Spleen (tissue), 11 donors: ENCODE data around the gene CANT1. TPM values are rescaled to one million over a fixed set of nuclear protein-coding genes. Genes with fewer than 3 reads are reported as not detected.

Experiments
- DNase-seq: peaks from one replicate; pipeline ENCODE4 v3.0.0-alpha.2; 2020
- H3K27ac ChIP-seq, 8 donors: fragments of 200-600 bp; sonication (generic) in 7 of 8; 1 replicate in 4 of 8; 2 replicates in 4 of 8; pipeline versions ENCODE4 v1.5.0 to v1.8.0; 2016 to 2021; ENCODE audit warnings: inconsistent platforms in 4 of 8, mild to moderate bottlenecking in 4 of 8, moderate library complexity in 1 of 8
- H3K27me3 ChIP-seq, 7 donors: fragments of 200-600 bp; sonication (generic) in 6 of 7; replicated peaks in 1 of 7; 1 replicate in 4 of 7; 2 replicates in 3 of 7; pipeline versions ENCODE4 v1.5.0 to v1.8.0; 2016 to 2021; ENCODE audit warnings: inconsistent platforms in 3 of 7, mild to moderate bottlenecking in 1 of 7
- H3K36me3 ChIP-seq, 6 donors: fragments of 200-600 bp; sonication (generic) in 5 of 6; 1 replicate in 4 of 6; 2 replicates in 2 of 6; pipeline versions ENCODE4 v1.5.0 to v1.8.0; 2016 to 2021; ENCODE audit warnings: inconsistent platforms in 2 of 6
- H3K4me1 ChIP-seq, 6 donors: fragments of 200-600 bp; sonication (generic) in 5 of 6; 1 replicate in 3 of 6; 2 replicates in 3 of 6; pipeline versions ENCODE4 v1.5.0 to v1.8.0; 2016 to 2021; ENCODE audit warnings: inconsistent platforms in 3 of 6
- H3K4me3 ChIP-seq, 8 donors: fragments of 200-600 bp; sonication (generic) in 7 of 8; 1 replicate in 4 of 8; 2 replicates in 4 of 8; pipeline versions ENCODE4 v1.5.0 to v1.8.0; 2016 to 2021; ENCODE audit warnings: inconsistent platforms in 4 of 8, mild to moderate bottlenecking in 4 of 8, moderate library complexity in 2 of 8
- H3K9me3 ChIP-seq, 8 donors: fragments of 200-600 bp; sonication (generic) in 7 of 8; 1 replicate in 4 of 8; 2 replicates in 4 of 8; pipeline versions ENCODE4 v1.5.0 to v1.8.0; 2016 to 2021; ENCODE audit warnings: inconsistent platforms in 4 of 8
- POLR2A ChIP-seq, 3 donors: fragments of 450-650 bp; IDR thresholded peaks; one replicate each; pipeline ENCODE4 v1.5.1; 2017; ENCODE audit warnings: antibody characterized with exemption in 3 of 3, mild to moderate bottlenecking in 1 of 3
- POLR2AphosphoS5 ChIP-seq, 3 donors: sonication (generic); formaldehyde crosslinking; IDR thresholded peaks; one replicate each; pipeline ENCODE4 v1.5.1; 2017; ENCODE audit warnings: antibody characterized with exemption in 3 of 3
- WGBS, 5 donors: extraction: QIAGEN DNeasy Blood & Tissue Kit in 3 of 5; methylation state at CpG; one replicate each; pipeline versions ENCODE4 v1.1.5 to v1.1.7; 2013 to 2018; 5-methylcytosine and 5-hydroxymethylcytosine counted together
- intact Hi-C: fragments of 100-400 bp; cut with DNase I; formaldehyde crosslinking; loops from one replicate; pipeline ENCODE4 v1.15.0; 2023; ENCODE audit warnings: low total_unique reads
- polyA plus RNA-seq, 3 donors: library from polyadenylated mRNA; stranded (reverse); fragments of 200-250 nt; gene quantifications; one replicate each; pipeline ENCODE4 v1.2.1, GENCODE V29; 2013
- total RNA-seq, 7 donors: library from RNA; depleted of rRNA in 3 of 7; stranded (reverse); fragments of >200 nt in 3 of 7; fragmentation: NEBNext Ultra II Directional in 4 of 7; extraction: Animal tissue kit (Norgen Biotek cat#: 25700) in 4 of 7; gene quantifications; one replicate each; pipeline versions ENCODE4 v1.1.0 to v1.2.1, GENCODE V29; 2016 to 2021
- TF ChIP-seq, protein P1 (sequence below), 11 experiments: fragments of 200-600 bp in 7 of 11; fragments of 450-650 bp in 4 of 11; sonication (generic) in 4 of 11; IDR thresholded peaks in 8 of 11; conservative IDR thresholded peaks in 3 of 11; 1 replicate in 7 of 11; 2 replicates in 4 of 11; pipeline versions ENCODE4 v1.4.0 to v1.8.0; 2016 to 2021; ENCODE audit warnings: antibody characterized with exemption in 11 of 11, inconsistent platforms in 4 of 11, mild to moderate bottlenecking in 1 of 11
- donor health status: healthy with polysubstance abuse.
- donor health status: DM: no; HTN: no; CAD: no; lungs with moderate emphysema.
- donor health status: DM: no; HTN: no; CAD: no.
- donor health status: Bipolar disorder and iron deficiency.
- donor health status: healthy.
- donor health status: DM: no; HTN: no; CAD: no.
- donor health status: DM: yes; HTN: yes; CAD: no.

CANT1 gene
- total and polyA plus RNA-seq, 10 donors = 11.2 to 76.6 (median 50.2) TPM

DNA sequence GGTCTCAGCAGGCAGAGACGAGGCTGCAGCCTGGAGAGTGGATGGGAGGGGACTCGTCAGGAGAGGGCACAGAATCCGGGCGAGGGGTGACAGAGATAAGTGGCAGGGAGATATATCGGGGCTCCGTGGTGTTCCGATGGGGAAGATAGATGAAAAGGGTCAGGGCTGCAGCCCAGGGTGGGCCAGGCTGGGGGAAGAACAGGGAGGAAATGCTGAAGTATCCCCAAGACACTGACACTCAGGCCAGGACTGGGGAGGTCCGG is 32.0 kb downstream of the CANT1 start:
- intact Hi-C loops = no loop called here
- WGBS, 5 donors = 76 to 81% (median 78%) methylated on average over 8 of the region's 8 CpGs

DNA sequence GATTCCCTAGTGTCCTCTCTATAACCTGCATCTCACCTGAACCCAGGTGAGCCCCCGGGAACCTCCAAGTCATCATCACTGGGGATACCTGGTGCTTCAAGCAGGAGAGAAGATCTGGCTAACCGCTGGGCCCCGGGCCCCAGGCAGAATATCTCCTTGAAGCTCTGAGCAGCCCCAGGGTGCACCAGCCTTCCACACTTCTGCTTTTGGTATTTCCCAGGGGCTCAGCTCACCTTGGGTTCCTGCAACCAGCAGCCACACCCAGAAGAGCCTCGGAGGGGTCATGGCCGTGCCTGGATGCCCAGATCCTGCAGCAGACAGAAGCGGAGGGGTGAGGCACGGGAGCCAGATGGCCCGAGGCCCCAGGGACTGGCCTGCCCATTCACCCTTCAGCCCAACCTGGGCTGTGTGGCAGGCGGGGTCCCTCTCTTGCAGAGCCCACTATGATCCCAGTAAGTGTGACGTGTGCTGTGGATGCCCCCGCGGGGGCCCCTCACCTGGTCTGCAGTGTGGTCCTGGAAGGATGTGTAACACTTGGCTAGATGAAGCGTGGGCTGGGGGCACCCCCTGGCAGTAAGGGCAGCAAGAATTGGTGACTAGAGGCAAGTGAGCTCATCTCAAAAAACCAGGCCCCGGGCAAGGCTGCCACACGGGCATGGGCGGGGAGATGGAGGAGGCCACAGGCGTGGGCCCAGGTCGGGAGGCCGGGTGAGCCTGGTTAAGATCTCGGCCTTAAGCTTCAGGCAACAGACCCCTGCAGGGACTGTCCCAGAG is 32.5 kb downstream of the CANT1 start:
- no peaks in the 10 kb centered on the region for H3K27me3 ChIP-seq
- H3K9me3 ChIP-seq = no peaks in the 10 kb centered on the region
- intact Hi-C loops = no loop called here
- no peak for DNase-seq
- peak overlapping the region in 3 of 8 donors; percentile 1 to 61 (median 19) for H3K27ac ChIP-seq
- peaks cover 7 to 80% (median 44%) of the 10 kb centered on the region in 6 donors for H3K4me1 ChIP-seq
- WGBS, 5 donors = 73 to 83% (median 77%) methylated on average over 13 to 20 of the region's 20 CpGs
- TF ChIP-seq POLR2A (IDR thresholded peaks at IDR 0.05) (no peak), POLR2AphosphoS5 (IDR thresholded peaks at IDR 0.05) (no peak)
- TF ChIP-seq, protein P1, sequence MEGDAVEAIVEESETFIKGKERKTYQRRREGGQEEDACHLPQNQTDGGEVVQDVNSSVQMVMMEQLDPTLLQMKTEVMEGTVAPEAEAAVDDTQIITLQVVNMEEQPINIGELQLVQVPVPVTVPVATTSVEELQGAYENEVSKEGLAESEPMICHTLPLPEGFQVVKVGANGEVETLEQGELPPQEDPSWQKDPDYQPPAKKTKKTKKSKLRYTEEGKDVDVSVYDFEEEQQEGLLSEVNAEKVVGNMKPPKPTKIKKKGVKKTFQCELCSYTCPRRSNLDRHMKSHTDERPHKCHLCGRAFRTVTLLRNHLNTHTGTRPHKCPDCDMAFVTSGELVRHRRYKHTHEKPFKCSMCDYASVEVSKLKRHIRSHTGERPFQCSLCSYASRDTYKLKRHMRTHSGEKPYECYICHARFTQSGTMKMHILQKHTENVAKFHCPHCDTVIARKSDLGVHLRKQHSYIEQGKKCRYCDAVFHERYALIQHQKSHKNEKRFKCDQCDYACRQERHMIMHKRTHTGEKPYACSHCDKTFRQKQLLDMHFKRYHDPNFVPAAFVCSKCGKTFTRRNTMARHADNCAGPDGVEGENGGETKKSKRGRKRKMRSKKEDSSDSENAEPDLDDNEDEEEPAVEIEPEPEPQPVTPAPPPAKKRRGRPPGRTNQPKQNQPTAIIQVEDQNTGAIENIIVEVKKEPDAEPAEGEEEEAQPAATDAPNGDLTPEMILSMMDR (IDR thresholded peaks at IDR 0.05 in 8 of 11, conservative IDR thresholded peaks at IDR 0.05 in 3 of 11) = no peak
- no peak overlapping the region for H3K4me3 ChIP-seq
- H3K36me3 ChIP-seq = peaks cover 0 to 15% (median 0%) of the 10 kb centered on the region in 6 donors

More for the DNA sequence above, 32.0 kb downstream of the CANT1 start:
- no peaks in the 10 kb centered on the region for H3K9me3 ChIP-seq
- peaks cover 7 to 77% (median 42%) of the 10 kb centered on the region in 6 donors for H3K4me1 ChIP-seq
- peak overlapping the region in 3 of 8 donors; percentile 1 to 19 (median 11) for H3K27ac ChIP-seq
- DNase-seq = no peak
- no peak for TF ChIP-seq POLR2A (IDR thresholded peaks at IDR 0.05)
- TF ChIP-seq POLR2AphosphoS5 (IDR thresholded peaks at IDR 0.05) = no peak
- TF ChIP-seq, protein P1 (IDR thresholded peaks at IDR 0.05 in 8 of 11, conservative IDR thresholded peaks at IDR 0.05 in 3 of 11) = no peak
- H3K27me3 ChIP-seq = no peaks in the 10 kb centered on the region
- peaks cover 0 to 12% (median 0%) of the 10 kb centered on the region in 6 donors for H3K36me3 ChIP-seq
- peak overlapping the region in 1 of 8 donors; percentile 58 for H3K4me3 ChIP-seq

DNA sequence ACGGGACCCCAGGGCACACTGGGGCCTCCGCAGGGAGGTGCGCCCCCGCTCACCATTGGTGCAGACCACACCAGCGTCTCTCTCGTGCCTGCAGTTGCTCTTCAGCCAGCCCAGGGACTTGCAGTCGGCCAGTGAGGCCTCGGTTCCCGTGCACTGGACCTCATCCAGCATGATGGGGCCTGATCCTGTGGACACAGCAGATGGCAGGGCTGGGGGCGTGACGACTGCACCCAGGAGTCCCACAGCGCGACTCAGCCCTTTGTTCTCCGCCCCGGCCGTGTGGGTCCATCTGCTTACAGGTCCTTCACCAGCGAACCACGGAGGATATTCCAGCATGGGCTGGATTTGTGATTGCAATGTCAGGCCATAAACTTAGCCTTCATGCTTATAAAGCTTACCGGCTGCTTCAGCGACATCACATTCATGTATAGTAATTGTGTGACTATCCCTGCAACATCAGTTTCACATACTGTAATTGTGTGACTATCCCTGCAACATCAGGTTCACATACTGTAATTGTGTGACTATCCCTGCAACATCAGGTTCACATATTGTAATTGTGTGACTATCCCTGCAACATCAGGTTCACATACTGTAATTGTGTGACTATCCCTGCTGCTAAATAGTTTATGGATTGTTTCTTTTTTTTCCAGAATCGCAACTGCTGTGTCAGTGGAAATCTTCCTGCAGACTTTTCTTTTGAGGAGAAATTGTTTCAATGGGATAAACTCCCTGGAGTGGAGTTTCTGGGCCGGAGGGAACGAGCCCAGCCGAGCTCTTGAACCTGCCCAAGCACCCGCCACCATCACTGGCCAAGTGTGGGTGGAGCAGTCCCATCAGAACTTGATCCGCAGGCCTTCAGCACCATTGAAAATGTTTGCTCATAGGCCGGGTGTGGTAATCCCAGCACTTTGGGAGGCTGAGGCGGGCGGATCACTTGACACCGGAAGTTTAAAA is 34.7 kb downstream of the CANT1 start:
- 67 to 81% (median 78%) methylated on average over 24 to 30 of the region's 30 CpGs for WGBS, 5 donors
- peak overlapping the region in 5 of 8 donors; percentile 41 to 61 (median 51) for H3K27ac ChIP-seq
- no peaks in the 10 kb centered on the region for H3K27me3 ChIP-seq
- no peaks in the 10 kb centered on the region for H3K9me3 ChIP-seq
- no peak for DNase-seq
- H3K4me1 ChIP-seq = peaks cover 15 to 93% (median 53%) of the 10 kb centered on the region in 6 donors
- peak in 2 of 3 donors; percentile 21 to 32 for TF ChIP-seq POLR2AphosphoS5 (IDR thresholded peaks at IDR 0.05)
- TF ChIP-seq, protein P1 (IDR thresholded peaks at IDR 0.05 in 8 of 11, conservative IDR thresholded peaks at IDR 0.05 in 3 of 11) = no peak
- intact Hi-C loops = loop anchor here (5.0 kb wide), 1 partner anchor 113 kb away; no protein-coding TSS in a partner anchor
- H3K36me3 ChIP-seq = peaks cover 0 to 15% (median 0%) of the 10 kb centered on the region in 6 donors
- peak overlapping the region in 1 of 8 donors; percentile 23 for H3K4me3 ChIP-seq
